ENCODE measurements around the gene TPSAB1. TPM values are rescaled to one million over a fixed set of nuclear protein-coding genes. Genes with fewer than 3 reads are reported as not detected.
"Not testable (repeated sequence)": the region's sequence is repeated elsewhere in the genome, so short reads cannot be mapped to it uniquely, and the experiment has no call there.

TPSAB1 gene
- polyA plus RNA-seq, 1 experiment, result not detected

- ChIA-PET CTCF (interaction anchor here (0.7 to 1.8 kb wide), 9 partner anchors 11 to 139 kb away, joined by 3 to 7 read pairs (median 4); no protein-coding TSS in a partner anchor), POLR2A (no interaction called here)
- no peaks in the 10 kb centered on the region for H3K27me3 ChIP-seq (ENCODE audit: control insufficient read depth, insufficient read depth, low read length)
- H3K4me3 ChIP-seq (ENCODE audit: low read depth, low read length), result no peak overlapping the region
- no peaks in the 10 kb centered on the region for H3K36me3 ChIP-seq (ENCODE audit: control insufficient read depth, insufficient read depth, low read length)
- no peak for DNase-seq (ENCODE audit: low read depth)
- peak; percentile 83 for TF ChIP-seq CTCF (IDR thresholded peaks at IDR 0.05; ENCODE audit: insufficient read depth, low read depth, low read length)
These were observed 45.7 kb upstream of the TPSAB1 start for GRCh38 chr16:1194665-1195392.

GRCh38 chr16:1195393-1195666 lies 45.2 kb upstream of the TPSAB1 start:
- POLR2A ChIA-PET, result no interaction called here
- H3K4me3 ChIP-seq (ENCODE audit: low read depth, low read length), result no peak overlapping the region
- no peak for DNase-seq (ENCODE audit: low read depth)
- no peaks in the 10 kb centered on the region for H3K27me3 ChIP-seq (ENCODE audit: control insufficient read depth, insufficient read depth, low read length)
- CTCF ChIA-PET, result interaction anchor here (1.2 kb wide), 1 partner anchor 137 kb away, joined by 4 read pairs; no protein-coding TSS in a partner anchor
- H3K36me3 ChIP-seq (ENCODE audit: control insufficient read depth, insufficient read depth, low read length), result no peaks in the 10 kb centered on the region
- TF ChIP-seq CTCF (IDR thresholded peaks at IDR 0.05; ENCODE audit: insufficient read depth, low read depth, low read length), result no peak

- DNase-seq (ENCODE audit: low read depth), result no peak
- TF ChIP-seq CTCF (IDR thresholded peaks at IDR 0.05; ENCODE audit: insufficient read depth, low read depth, low read length), result no peak
- Histone ChIP-seq H3K36me3 (ENCODE audit: control insufficient read depth, insufficient read depth, low read length) (no peaks in the 10 kb centered on the region), H3K27me3 (ENCODE audit: control insufficient read depth, insufficient read depth, low read length) (no peaks in the 10 kb centered on the region), H3K4me3 (ENCODE audit: low read depth, low read length) (no peak overlapping the region)
- POLR2A ChIA-PET, result no interaction called here
- CTCF ChIA-PET, result interaction anchor here (0.7 to 1.2 kb wide), 2 partner anchors 9 to 139 kb away, joined by 3 to 4 read pairs; no protein-coding TSS in a partner anchor
These were observed 44.0 kb upstream of the TPSAB1 start for GRCh38 chr16:1196494-1196893.

GRCh38 chr16:1197237-1197866 lies 43.2 kb upstream of the TPSAB1 start:
- Histone ChIP-seq H3K36me3 (ENCODE audit: control insufficient read depth, insufficient read depth, low read length) (no peaks in the 10 kb centered on the region), H3K27me3 (ENCODE audit: control insufficient read depth, insufficient read depth, low read length) (no peaks in the 10 kb centered on the region), H3K4me3 (ENCODE audit: low read depth, low read length) (no peak overlapping the region)
- no peak for DNase-seq (ENCODE audit: low read depth)
- CTCF ChIA-PET, result no interaction called here
- POLR2A ChIA-PET, result no interaction called here
- no peak for TF ChIP-seq CTCF (IDR thresholded peaks at IDR 0.05; ENCODE audit: insufficient read depth, low read depth, low read length)

GRCh38 chr16:1198194-1198593 lies 42.3 kb upstream of the TPSAB1 start:
- no peak overlapping the region for H3K4me3 ChIP-seq (ENCODE audit: low read depth, low read length)
- POLR2A ChIA-PET, result no interaction called here
- no peaks in the 10 kb centered on the region for H3K36me3 ChIP-seq (ENCODE audit: control insufficient read depth, insufficient read depth, low read length)
- no peak for DNase-seq (ENCODE audit: low read depth)
- no peak for TF ChIP-seq CTCF (IDR thresholded peaks at IDR 0.05; ENCODE audit: insufficient read depth, low read depth, low read length)
- CTCF ChIA-PET, result no interaction called here
- no peaks in the 10 kb centered on the region for H3K27me3 ChIP-seq (ENCODE audit: control insufficient read depth, insufficient read depth, low read length)

- DNase-seq (ENCODE audit: low read depth); H3K4me3 ChIP-seq (ENCODE audit: low read depth, low read length); H3K36me3 ChIP-seq (ENCODE audit: control insufficient read depth, insufficient read depth, low read length); POLR2A ChIA-PET; H3K27me3 ChIP-seq (ENCODE audit: control insufficient read depth, insufficient read depth, low read length): not testable (repeated sequence)
- CTCF ChIA-PET, result interaction anchor here (0.6 kb wide), 1 partner anchor 94 kb away, joined by 4 read pairs; no protein-coding TSS in a partner anchor
These were observed 41.7 kb upstream of the TPSAB1 start for GRCh38 chr16:1198671-1199346.
